HG03457 (cell line): ENCODE measurements around the gene TAF1B.
"Not testable (repeated sequence)": the region's sequence is repeated elsewhere in the genome, so short reads cannot be mapped to it uniquely, and the experiment has no call there.

Experiments
- ATAC-seq: cut with Tn5 transposase; IDR thresholded peaks from one replicate; pipeline ENCODE4 v1.9.1; 2021; ENCODE audit warnings: moderate number of reproducible peaks; ENCODE audit not compliant: unreplicated experiment

The TAF1B gene

GRCh38 chr2:9879455-9880194, 36.4 kb downstream of the TAF1B start:
- ATAC-seq: no peak

- no peak for ATAC-seq
These were observed 40.6 kb downstream of the TAF1B start for GRCh38 chr2:9883897-9884296.

- ATAC-seq: no peak
These were observed 41.2 kb downstream of the TAF1B start for GRCh38 chr2:9884436-9884835.

- no peak for ATAC-seq
These were observed 41.9 kb downstream of the TAF1B start for GRCh38 chr2:9885036-9885684.

GRCh38 chr2:9887513-9887912, 44.2 kb downstream of the TAF1B start:
- no peak for ATAC-seq

- no peak for ATAC-seq
These were observed 46.6 kb downstream of the TAF1B start for GRCh38 chr2:9889812-9890261.

GRCh38 chr2:9892236-9892635, 49.0 kb downstream of the TAF1B start:
- ATAC-seq: no peak

- ATAC-seq: no peak
These were observed 52.7 kb downstream of the TAF1B start for GRCh38 chr2:9895669-9896590.

- ATAC-seq: no peak
These were observed 54.1 kb downstream of the TAF1B start for GRCh38 chr2:9897331-9897737.

GRCh38 chr2:9897846-9898245, 54.6 kb downstream of the TAF1B start:
- no peak for ATAC-seq

- ATAC-seq: no peak
These were observed 62.1 kb downstream of the TAF1B start for GRCh38 chr2:9905413-9905812.

GRCh38 chr2:9907402-9907801, 64.1 kb downstream of the TAF1B start:
- ATAC-seq: no peak

- ATAC-seq: no peak
These were observed 65.4 kb downstream of the TAF1B start for GRCh38 chr2:9908639-9909038.

GRCh38 chr2:9909106-9909505, 65.8 kb downstream of the TAF1B start:
- no peak for ATAC-seq

GRCh38 chr2:9910699-9911098, 67.4 kb downstream of the TAF1B start:
- ATAC-seq: no peak

GRCh38 chr2:9912468-9912867, 69.2 kb downstream of the TAF1B start:
- ATAC-seq: no peak

GRCh38 chr2:9914384-9915065, 71.3 kb downstream of the TAF1B start:
- ATAC-seq: peak; percentile 87

- ATAC-seq: no peak
These were observed 75.0 kb downstream of the TAF1B start for GRCh38 chr2:9918275-9918674.

GRCh38 chr2:9919512-9919911, 76.2 kb downstream of the TAF1B start:
- no peak for ATAC-seq

GRCh38 chr2:9927020-9927419, 83.7 kb downstream of the TAF1B start:
- not testable (repeated sequence) for ATAC-seq

GRCh38 chr2:9937258-9937657, 94.0 kb downstream of the TAF1B start:
- no peak for ATAC-seq
